Inflammatory macrophage (primary cell): ENCODE measurements around the gene COL20A1.
"Not testable (repeated sequence)": the region's sequence is repeated elsewhere in the genome, so short reads cannot be mapped to it uniquely, and the experiment has no call there.

Source experiments
- DNase-seq, 2 donors: peaks; one replicate each; pipeline ENCODE4 v3.0.0-alpha.2; 2020 to 2022
- total RNA-seq, 18 experiments: gene quantifications; one replicate each; lab custom pipeline; 2026; ENCODE audit warnings: mixed read lengths in 6 of 18, inconsistent platforms in 2 of 18; lab: John Stamatoyannopoulos, UW

COL20A1 gene
- total RNA-seq = 0 to 0.23 (median 0.05) reads per million in 18 experiments

DNA sequence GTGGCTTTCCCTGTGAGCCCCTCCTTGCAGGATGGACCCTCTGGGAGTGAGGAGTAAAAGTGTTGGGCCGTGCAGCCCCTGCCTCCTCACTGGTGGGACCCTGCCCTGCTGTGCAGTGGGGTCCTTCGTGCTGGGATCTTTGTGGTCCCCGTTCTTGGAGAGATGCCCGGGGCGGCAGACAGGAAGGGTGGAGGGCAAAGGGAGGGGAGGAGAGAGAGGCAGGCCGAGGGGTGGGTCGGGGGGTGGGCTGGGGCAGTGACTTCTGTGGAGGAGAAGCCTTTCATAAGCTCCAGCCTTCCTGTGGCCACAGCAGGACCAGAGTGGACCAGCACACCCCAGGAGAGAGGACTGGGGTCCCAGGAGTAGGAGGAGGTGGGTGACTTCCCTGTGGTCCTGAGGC, at the start of gene COL20A1:
COL20A1 (plus strand) TSS at position 283 of the 400 bp plus-strand sequence. CDS start 1,922 bp downstream, outside the sequence.
- no peak for DNase-seq

DNA sequence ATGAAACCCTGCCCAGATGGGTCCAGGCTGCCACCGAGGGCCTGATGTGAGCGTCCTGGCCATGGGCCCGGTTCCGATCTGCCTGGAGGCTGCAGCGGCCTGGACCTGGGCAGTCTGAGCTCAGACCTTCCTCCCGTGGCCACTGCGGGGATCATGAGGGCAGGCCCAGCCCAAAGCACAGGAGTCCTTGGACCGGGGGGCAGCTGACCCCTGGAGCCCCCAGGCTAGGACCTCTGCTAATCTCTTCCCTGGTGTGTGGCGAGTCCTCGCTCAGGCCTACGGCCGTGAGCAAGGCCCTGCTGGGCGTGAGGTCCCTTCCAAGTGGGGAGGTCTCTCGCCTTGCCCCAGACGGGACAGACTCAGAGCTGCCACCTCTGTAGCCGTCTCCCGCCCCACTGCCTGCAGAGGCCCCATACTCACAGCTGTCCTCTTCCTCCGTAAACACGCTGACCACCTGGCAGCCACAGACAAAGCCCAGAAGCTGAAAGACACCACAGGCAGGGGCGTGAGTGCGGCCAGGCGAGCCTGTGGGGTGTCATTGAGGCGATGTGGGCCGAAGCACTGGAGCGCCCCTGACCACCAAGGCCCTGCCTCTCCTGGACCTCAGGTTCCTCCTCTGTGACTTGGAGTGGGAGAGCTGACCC, 49.3 kb upstream of the COL20A1 start:
- DNase-seq = no peak

DNA sequence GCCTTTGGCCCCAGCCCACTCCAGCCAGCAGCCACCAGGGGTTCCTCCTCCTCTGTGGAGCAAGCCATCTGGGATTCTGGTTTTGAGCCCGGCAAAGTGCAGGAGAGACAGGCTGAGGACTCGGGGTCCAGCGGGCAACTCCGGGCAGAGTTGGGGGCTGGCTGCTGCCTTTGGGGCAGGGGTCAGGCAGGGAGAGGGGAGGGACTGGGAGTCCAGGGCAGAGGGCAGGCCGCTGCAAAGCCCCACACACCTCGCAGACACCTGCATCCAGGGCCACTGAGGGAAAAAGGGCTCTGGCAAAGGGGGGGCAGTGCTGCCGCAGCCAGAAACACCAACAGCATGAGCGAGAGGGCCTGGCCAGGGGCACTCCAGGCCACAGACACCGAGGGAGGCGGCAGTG, 48.5 kb upstream of the COL20A1 start:
- DNase-seq = no peak

DNA sequence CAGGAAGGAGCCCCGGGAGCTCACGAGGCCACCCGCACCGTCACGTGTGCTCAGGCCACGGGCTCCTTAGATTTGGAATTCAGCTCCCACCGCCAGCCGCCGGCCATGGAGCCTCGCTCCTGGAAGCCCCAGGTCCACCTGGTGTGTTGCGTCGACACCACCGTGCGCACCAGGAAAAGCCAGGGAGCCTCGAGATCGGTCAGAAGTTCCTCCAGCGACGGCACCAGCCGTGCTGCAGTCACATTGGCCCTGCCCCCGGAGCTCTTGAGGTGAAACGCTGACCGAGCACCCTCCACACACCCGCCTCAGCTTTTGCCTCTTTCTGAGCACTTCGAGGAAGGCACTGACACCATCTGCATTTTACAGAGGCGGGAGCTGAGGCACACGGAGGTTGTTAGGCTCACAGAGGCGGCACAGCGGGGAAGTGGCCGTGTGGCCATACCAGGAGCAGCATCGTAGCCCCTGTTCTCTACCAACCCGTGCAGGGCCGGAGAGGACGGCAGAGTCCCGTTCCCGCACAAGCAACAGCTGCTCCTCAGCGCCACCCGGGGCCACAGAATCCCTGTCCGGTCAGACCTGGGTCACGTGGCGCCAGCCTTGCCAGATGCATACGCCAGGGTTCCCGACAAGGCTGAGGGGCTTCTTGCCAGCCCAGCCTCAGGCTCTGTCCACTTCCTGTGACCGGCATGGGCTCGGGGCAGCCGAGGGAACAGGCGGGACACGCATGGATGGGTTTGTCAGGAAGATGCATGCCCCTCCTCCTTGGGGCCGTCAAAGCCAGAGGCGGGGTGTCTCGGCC, 46.3 kb upstream of the COL20A1 start:
- no peak for DNase-seq

DNA sequence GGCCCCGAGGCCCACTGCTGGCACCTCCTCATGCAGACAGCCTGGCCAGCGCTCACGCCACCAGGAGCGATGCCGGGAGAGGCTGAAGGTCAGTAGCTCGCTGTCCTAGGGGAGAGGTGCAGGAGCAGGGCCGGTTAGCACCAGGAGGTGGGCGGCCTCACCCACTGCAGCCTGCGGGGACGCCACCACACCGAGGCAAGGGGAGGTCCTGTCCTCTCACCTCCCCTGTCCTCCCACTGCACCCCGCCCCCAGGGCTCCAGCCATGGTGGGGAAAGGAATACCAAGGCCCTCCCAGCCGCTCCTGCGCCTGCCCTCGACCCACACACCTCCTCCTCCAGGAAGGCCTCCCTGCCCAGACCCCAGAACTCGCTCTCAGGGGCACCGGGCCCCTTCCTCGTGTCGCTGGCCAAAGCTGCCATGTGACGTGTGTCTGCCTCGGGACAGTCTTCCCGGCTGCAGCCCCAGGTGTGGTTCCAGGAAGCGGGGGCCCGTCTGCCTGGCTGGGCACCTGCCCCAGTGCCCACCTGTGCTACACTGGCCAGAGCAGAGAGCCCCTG, 45.2 kb upstream of the COL20A1 start:
- no peak for DNase-seq

DNA sequence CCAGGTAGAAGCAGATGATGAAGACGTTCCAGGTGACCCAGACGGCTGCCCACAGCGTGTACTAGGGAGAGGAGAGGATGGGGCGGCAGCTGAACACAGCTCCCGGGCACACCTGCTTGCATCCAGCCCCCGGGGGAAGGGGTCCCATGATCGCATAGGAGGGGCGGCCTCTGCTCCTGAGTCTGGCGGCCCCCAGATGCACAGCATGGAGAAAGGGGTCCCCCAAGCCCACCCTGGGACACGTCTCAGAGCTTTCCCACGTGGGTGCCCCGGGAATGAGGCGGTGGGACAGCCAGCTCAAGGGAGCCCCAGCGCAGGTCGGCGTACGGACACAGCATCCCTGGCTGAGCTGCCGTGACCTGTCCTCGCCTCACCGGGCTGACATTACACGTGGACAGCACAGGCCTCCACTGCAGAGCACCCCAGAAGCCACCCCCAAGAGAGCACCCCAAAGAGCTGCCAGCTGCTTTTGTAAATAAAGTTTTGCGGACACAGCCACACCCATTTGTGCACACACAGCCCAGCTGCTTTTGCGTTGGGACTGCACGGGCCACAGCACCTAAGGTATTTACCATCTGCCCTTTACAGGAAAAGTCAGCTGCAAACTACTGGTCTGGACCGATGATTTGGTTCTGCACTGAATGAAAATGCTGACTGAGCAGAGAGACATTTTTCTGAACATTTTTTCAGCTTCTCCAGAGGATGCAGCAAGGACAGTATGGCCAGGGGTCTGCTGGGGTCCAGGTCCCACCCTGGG, 44.0 kb upstream of the COL20A1 start:
- no peak for DNase-seq

DNA sequence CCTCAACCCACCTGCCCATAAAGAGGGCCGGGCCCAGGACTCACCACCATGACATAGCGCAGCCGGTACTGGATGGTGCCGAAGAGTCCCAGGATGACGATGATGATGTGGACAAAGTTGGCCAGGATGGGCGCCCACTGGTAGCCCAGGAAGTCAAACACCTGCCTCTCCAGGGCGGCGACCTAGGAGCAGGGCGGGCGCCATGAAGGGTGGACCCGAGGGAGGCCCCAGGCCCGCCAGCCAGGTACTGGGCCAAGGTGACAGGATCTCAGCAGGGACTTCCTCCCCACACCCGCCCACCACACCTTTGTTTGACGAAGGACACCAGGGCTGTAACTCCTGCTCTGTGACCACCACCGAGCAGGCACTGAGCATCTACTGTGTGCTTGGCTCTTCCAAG, 43.1 kb upstream of the COL20A1 start:
- DNase-seq = no peak

DNA sequence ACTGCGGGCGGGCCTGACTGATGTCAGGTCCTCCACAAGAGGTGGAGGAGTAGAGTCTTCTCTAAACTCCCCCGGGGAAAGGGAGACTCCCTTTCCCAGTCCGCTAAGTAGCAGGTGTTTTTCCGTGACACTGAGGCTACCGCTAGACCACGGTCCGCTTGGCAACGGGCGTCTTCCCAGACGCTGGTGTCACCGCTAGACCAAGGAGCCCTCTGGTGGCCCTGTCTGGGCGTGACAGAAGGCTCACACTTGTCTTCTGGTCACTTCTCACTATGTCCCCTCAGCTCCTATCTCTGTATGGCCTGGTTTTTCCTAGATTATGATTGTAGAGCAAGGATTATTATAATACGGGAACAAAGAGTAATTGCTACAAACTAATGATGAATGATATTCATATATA, 41.6 kb upstream of the COL20A1 start:
- DNase-seq = not testable (repeated sequence)

DNA sequence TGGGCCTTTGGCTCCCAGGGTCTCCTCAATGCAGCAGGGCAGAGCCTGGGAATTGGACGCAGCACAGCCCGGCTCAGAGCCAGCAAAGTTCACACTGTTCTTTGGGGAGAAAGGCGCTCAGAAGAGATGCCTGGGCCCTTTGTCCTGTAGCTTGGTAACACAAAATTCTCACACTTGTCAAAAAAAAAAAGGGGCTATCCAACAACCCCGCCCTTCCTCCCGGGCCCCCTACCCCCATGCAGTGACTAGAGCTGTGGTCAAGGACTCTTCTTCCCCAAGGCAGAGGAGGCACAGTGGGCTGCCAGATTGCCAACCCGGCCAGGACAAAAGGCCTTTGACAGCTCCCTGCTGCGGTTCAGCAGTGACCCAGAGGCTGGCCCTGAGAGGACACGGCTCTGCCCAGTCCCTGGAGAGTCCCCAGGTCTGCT, 40.7 kb upstream of the COL20A1 start:
- DNase-seq = no peak

DNA sequence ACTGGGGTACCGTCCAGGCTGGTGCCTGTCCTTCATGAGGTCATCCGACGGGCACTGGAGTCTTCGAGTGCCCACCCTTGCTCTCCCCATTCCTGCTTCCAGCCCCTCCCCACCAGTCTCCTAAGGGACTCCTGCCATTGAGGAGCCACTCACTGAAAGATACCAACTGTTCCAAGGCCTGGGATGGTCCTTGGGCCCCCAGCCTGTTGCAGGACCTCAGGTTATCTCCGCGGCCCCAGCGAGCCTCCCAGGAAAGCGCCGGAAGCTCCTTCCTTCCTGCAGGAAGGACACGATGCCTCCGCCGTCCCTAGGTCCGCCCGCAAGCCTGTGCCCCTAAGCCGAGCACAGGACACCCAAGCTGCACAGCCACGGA, 39.9 kb upstream of the COL20A1 start:
- DNase-seq = no peak

DNA sequence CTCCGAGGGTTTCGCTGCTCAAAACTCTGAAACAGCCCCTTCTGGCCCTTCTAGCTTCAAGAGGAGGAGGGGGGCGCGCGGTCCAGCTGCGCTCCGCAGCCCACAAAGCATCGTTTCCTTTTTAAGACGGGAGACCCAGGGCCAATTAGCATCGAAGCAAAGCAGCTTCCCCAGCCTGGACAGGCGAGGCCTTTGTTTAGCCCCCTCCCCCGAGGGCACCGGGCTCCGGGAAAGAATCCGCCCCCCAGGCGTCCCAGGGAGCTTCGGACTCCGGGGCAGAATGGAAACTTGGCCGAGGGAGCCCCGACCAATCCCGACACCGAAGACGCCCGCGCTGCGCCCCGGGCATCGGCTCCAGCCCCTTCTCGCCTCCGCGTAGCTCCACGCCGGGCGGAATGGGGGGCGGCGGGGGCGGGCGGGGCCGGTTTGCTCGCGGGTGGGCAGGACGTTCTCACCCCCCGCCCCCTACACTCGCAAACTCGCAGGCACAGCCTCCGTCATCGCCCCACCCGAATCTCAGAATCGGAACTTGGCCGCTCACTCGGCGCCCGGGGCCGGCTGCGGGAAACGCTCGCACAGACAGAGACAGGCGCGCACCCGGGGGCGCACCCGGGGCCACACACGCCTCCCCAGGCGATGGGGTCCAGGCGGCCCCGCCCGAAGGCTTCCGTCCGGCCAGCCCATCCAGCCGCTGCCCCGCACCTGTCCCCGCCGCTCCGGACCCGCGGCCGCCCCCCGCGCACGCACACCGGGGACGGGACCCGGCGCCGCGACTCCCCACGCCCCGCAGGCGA, 39.4 kb upstream of the COL20A1 start:
- no peak for DNase-seq

DNA sequence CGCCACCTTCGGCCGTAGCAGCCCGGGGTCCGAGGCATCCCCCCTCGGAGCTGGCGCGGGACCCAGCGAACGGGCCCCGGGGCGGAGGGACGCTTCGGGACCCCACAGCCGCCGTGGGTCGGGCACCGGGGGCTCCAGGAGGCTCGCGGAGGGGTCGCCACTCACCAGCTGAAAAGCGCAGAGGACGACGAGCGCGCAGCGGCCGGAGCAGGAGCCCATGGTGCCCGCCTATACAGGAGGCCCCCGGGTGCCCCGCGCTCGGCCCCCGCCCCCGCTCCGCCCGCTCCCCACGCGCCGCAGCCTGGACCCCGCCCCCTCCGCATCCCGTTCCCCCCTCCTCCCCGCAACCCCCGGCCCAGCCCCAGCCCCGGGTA, 38.8 kb upstream of the COL20A1 start, which contains the start of gene NKAIN4:
NKAIN4 (minus strand) TSS at position 232 of the 374 bp plus-strand sequence; CDS start at position 219, 13 bp downstream.
- DNase-seq = no peak

DNA sequence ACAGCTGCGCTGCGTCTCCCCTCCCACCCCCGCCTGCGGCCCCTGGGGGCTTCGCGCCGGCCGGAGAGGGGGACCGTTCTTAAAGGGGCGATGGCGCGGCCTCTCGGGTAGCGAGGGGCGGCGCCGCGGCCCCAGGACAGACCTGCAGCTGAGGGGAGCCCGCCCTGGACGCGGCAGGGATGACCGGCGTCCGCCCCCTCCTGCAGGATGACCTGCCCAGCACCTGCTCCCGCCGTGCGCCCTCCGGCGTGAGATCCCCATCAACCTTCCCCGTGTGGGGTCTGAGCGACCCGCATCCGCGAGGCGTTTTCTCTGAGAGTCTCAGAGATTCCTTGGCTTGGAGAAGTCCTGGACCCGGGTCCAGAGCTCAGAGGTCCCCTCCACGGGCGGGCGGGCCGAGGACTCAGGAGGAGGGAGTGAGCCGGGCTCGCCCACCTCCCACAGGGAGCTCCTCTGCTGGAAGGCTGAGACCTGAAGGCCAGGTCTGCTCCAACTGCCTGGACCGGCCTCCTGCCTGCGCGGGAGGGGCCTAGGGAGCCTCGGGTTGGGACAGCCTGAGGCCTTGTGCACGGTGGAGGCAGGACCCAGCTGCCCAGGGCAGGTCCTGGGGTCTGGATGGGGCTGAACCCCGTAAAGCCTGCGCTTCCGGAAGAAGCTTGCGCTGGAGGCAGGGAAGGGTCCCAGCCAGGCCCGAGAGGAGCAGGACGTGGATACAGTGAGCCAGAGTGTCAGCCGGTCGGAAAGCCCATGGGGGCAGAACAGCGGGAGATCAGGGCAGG, 38.2 kb upstream of the COL20A1 start:
- DNase-seq = no peak

DNA sequence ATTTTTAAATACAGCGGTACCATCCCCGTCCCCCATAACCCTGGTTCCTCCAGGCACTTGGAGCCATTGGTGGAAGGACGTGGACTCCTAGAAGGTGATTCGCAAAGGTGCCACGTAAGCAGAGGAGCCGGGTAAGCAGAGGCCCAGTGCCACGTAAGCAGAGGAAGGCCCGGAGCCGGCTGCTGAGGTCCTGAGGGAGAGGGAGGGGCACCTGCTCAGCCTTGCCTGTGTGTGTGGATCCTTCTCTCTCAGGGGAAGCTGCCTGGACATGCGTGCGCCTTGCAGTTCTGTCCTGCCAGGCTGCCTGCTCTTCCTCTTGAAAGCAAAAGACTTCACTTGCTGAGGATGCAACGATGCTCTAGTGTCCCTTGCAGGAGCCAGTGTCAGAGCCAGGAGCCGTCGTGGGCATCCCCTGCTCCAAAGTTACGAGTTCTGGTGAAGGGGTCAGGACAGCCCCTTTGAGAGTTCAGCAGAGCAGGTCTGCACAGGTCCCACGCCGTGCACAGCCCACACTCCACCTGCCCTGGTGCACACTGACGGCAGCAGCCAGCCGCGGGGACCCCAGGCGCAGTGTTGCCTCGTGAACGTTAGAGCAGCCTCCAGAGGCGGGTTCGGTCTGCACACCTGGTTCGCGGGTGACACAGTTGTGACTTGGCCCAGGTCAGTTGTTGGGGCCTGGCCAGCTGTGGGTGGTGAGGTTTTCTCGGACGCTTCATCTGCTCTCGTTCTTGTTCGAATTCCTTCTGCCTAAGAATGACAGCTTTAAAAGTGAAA, 36.9 kb upstream of the COL20A1 start:
- DNase-seq = no peak

DNA sequence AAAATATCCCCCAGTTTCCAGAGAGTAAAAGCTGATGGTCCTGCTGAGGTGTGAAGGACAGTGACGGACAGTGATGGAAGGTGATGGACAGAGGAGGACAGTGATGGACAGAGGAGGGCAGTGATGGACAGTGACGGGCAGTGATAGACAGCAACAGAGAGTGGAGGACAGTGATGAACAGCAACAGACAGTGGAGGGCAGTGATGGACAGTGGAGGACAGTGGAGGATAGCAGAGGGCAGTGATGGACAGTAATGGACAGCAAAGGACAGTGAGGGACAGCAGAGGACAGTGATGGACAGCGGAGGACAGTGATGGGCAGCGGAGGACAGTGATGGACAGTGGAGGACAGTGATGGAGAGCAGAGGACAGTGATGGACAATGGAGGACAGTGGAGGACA, 36.0 kb upstream of the COL20A1 start:
- DNase-seq = no peak

DNA sequence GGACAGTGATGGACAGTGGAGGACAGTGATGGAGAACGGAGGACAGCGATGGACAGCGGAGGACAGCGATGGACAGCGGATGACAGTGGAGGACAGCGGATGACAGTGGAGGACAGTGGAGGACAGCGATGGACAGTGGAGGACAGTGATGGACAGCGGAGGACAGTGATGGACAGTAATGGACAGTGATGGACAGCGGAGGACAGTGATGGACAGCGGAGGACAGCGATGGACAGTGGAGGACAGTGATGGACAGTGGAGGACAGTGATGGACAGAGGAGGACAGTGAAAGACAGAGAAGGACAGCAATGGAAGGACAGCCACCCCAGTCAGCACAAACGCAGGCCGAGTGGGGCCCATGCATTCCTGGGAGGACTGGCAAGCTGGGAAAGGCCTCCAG, 35.4 kb upstream of the COL20A1 start:
- no peak for DNase-seq

DNA sequence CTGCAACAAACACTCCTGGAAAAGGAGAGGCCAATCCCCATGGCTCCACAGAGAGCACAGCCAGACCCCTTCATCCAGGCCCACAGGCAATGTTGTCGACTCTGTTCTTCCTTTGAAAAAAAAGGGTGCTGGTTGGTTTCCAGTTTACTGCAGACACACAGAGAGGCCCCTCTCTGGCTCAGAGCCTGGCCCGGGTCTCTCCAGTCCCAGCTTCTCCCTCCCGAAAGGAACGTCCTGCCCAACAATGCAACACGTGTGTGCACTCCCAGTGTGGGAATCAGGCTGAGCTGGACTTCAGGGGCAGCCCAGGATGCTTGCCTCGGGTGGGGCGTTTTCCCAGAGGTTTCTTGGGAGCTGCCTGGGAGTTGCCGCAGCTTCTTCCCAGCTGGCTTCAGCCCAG, 34.2 kb upstream of the COL20A1 start:
- no peak for DNase-seq

DNA sequence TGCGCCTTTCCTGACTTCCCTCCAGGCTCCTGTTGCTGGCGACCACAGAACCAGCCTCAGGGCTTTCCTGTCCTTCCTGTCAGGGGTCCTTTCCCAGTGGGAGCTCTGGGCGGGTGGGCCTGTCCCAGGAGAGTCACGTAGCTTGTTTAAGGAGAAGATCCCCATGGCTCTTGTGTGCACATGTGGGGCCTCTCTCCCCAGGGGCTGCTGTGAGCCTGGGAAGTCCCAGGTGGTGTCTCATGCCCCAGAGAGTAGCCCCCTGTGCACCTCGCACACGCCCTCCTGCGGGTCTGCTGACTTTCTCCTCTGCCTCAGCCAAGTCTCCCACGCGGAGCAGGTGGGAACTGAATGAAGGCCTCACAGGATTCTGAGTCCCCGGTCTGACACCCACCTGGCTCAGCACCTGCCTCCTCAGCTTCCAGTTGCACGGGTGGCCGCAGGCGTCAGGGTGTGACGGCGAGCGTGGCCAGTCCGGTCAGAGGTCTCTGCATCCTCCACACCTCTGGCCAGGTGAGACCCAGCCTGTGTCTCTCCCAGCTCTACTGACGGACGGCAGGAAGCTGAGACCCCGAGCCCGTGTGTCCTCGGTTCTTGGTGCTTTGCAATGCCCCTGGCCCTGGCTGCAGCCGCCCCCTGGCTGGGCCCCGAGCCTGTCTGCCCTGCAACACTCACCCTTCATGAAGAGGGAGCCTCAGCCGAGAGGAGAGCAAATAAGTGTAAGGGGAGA, 33.1 kb upstream of the COL20A1 start:
- DNase-seq = no peak

DNA sequence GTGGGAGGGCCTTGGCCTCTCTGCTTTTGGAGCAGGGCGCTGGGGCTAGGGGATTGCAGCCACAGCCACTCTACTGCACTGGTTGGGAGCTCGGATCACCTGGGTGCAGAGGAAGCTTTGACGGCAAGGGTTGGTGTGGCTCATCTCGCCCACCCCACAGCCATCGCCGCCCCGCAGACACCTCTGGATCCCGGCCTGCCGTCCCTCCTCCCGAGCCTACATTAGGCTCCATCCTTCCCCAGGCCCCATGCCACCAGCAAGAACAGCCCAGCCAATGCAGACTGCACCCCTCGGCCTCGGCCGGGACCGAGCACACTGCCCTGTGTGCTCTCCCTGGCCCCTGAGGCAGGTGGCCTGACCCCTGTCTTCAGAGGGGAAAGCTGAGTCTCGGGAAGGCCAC, 32.5 kb upstream of the COL20A1 start:
- no peak for DNase-seq
